B cell (primary cell): ENCODE measurements around the gene GSTA3.
"Not testable (repeated sequence)": the region's sequence is repeated elsewhere in the genome, so short reads cannot be mapped to it uniquely, and the experiment has no call there.

Experiments
- EZH2 ChIP-seq: IDR thresholded peaks from 2 replicates; pipeline ENCODE4 v1.6.1; 2012; ENCODE audit warnings: borderline replicate concordance, low read depth, mild to moderate bottlenecking, moderate library complexity, low read length; ENCODE audit not compliant: insufficient read depth, poor library complexity, severe bottlenecking
- TF ChIP-seq, protein P1 (sequence below): fragments of 200-600 bp; IDR thresholded peaks from one replicate; pipeline ENCODE4 v1.8.0; 2022; ENCODE audit warnings: antibody characterized with exemption, mild to moderate bottlenecking

DNA sequence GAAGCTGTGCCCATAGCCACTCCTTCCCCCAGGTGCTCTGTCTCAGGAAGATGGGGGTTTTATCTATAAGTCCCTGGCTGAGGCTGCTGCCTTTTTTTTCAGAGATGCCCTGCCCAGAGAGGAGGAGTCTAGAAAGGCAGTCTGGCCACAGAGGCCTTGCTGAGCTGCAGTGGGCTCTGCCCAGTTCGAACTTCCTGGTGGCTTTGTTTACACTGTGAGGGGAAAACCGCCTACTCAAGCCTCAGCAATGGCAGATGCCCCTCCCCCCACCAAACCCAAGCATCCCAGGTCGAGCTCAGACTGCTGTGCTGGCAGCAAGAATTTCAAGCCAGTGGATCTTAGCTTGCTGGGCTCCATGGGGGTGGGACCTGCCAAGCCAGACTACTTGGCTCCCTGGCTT lies 53.4 kb downstream of the GSTA3 start:
- TF ChIP-seq, protein P1, sequence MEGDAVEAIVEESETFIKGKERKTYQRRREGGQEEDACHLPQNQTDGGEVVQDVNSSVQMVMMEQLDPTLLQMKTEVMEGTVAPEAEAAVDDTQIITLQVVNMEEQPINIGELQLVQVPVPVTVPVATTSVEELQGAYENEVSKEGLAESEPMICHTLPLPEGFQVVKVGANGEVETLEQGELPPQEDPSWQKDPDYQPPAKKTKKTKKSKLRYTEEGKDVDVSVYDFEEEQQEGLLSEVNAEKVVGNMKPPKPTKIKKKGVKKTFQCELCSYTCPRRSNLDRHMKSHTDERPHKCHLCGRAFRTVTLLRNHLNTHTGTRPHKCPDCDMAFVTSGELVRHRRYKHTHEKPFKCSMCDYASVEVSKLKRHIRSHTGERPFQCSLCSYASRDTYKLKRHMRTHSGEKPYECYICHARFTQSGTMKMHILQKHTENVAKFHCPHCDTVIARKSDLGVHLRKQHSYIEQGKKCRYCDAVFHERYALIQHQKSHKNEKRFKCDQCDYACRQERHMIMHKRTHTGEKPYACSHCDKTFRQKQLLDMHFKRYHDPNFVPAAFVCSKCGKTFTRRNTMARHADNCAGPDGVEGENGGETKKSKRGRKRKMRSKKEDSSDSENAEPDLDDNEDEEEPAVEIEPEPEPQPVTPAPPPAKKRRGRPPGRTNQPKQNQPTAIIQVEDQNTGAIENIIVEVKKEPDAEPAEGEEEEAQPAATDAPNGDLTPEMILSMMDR: not testable (repeated sequence)
- not testable (repeated sequence) for TF ChIP-seq EZH2
